GM12865 (cell line): ENCODE data around the gene C8B.
A peak's percentile ranks its signal among the peaks of the same experiment; 100 is the strongest.

Source experiments
- DNase-seq: peaks from one replicate; pipeline ENCODE4 v3.0.0; 2010; ENCODE audit warnings: low read depth
- H3K4me3 ChIP-seq: 2 replicates; pipeline ENCODE4 v1.5.1; 2011; ENCODE audit warnings: mild to moderate bottlenecking, low read depth, low read length, control low read depth
- CTCF ChIP-seq: IDR thresholded peaks from 2 replicates; pipeline ENCODE4 v1.5.1; 2011; ENCODE audit warnings: low read length, control low read depth, low read depth, inconsistent platforms; ENCODE audit not compliant: insufficient read depth; ENCODE audit errors: missing control alignments

C8B gene

DNA sequence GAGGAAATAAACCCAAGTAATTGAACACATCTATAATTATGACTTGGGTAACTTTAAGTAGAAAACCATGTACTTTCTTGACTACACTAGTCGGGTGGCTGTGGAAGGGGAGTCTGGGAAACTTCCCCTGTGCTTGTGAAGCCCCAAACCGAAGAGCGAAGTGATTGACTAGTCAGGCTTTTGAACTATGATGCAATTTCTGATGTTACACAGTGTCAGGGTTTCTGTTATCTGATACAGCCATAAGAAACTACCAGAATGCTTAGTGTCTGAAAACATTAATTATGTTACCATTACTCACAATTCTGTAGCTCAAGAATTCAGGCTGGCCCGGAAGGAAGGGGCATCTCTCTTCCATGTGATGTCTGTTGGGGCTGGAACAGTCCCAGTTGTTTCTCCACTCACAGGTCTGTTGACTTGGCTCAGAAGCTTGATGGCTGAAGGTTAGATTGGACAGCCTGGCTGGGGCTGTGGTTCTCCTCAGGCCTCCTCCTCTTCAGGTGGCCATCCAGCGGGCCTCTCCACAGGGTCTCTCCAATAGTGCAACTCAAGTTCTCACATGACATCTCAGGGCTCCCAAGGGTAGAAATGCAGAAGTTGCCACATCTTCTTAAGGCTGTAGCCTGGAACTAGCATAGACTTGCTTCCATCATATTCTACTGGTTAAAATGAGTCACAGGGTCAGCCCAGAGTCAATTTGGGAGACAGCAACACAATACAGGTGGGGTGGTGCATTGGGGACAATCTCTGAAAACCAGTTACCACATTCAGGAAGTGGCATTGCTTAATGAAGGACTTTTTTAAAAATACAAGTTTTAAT, 8.3 kb upstream of the C8B start:
- DNase-seq: no peak
- no peak overlapping the region for H3K4me3 ChIP-seq
- TF ChIP-seq CTCF: no peak

GRCh38 chr1:56972976-56973375, 7.2 kb upstream of the C8B start:
- TF ChIP-seq CTCF: no peak
- DNase-seq: no peak

DNA sequence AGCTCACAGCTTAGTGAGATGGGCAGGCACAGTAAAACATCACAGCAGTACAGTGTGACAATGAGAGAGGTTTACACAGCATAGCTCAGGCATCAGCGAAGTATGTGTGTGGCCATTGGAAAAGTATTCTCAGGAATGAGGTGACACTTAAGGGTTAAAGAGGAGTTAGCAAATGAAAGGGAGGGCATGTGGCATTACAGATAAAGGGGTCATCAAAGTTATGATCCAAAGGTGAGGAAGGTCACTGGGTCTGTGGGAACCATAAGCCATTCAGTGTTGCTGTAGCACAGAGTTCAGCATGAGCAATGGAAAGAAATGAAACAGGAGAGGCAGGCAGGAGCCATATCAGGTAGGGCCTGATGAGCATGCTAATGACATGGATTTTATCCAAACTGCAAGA, 4.5 kb upstream of the C8B start:
- no peak for DNase-seq
- TF ChIP-seq CTCF: no peak

More at GRCh38 chr1:56972976-56973375, 7.2 kb upstream of the C8B start:
- no peak overlapping the region for H3K4me3 ChIP-seq

DNA sequence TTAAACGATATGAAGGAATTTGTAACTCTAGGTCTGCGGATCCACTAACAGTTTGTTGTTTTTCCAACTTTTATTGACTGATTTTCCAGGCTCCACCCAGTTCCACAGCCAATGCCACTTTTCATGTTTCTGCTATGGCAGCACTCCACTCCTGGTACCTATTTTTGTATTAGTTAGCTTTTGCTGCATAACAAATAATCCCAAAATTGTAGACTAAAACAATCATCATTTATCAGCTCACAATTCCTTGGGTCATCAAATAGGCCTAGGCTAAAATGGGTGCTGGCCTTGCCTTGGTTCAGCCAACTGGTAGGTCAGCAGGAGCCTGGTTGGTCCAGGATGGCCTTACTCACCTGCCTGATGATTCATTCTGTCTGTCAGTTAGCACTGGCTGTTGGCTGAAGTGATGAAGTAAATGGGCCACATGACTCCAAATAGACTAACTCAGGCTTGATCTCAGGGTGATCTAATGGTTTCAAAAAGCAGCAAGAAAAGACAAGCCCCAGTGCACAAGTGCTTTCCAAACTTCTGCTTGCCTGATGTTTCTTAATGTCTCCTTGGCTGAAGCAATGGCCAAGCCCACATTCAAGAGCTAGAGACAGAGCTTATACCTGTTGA, 3.2 kb upstream of the C8B start:
- no peak overlapping the region for H3K4me3 ChIP-seq
- no peak for DNase-seq
- no peak for TF ChIP-seq CTCF

More for the DNA sequence above, 4.5 kb upstream of the C8B start:
- H3K4me3 ChIP-seq: no peak overlapping the region

DNA sequence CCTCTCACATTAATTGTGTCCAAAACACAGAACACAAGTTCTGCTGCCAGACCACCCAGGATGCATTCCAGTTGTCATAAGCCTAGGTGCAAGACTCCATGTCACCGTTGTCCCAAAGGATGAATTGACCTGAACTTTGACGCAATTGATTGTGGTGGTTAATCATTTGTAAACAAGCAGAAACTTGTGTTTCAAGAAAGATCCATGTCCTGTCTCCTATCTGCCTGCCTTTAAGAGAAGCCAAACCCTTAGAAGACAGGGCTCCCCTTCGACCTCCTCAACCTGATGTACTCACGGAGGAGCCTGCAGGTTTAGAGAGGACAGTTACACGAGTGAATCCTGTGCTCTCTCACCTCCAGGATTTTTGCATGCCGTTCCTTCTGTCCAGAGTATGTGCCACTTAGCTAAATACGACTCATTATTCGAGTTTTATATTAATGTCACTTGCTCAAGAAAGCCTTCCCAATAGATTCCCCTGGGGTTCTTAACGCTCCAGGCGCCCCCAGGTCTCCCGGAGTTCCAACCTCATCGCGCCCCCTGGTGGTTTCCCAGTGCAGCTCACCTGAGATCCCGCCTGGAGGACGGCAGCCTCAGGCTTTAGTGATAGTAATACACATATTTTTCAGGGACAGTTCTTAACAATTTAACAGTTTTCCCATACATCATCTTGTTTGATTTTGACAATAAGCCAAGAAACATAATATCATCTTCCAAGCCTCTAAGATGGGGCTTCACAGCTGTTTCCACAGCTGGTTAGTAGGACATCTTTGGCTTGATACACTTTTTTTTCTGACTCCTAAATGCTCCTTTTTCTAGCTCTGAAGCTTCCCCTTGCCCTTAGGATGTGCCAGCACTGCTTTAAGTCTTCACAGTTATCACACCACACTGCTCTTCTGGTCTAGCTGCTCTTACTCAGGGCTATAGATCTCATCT, 2.4 kb upstream of the C8B start:
- DNase-seq: peak; percentile 16
- H3K4me3 ChIP-seq: no peak overlapping the region
- TF ChIP-seq CTCF: peak; percentile 47

- H3K4me3 ChIP-seq: no peak overlapping the region
- no peak for TF ChIP-seq CTCF
- no peak for DNase-seq
These were observed 1.5 kb upstream of the C8B start for GRCh38 chr1:56967355-56967754.
